RKO (cell line): ENCODE results near the gene ATP6V1A.

Experiments
- DNase-seq: peaks from one replicate; pipeline ENCODE4 v3.0.0-alpha.2; 2016; ENCODE audit warnings: low spot score

The ATP6V1A gene

DNA sequence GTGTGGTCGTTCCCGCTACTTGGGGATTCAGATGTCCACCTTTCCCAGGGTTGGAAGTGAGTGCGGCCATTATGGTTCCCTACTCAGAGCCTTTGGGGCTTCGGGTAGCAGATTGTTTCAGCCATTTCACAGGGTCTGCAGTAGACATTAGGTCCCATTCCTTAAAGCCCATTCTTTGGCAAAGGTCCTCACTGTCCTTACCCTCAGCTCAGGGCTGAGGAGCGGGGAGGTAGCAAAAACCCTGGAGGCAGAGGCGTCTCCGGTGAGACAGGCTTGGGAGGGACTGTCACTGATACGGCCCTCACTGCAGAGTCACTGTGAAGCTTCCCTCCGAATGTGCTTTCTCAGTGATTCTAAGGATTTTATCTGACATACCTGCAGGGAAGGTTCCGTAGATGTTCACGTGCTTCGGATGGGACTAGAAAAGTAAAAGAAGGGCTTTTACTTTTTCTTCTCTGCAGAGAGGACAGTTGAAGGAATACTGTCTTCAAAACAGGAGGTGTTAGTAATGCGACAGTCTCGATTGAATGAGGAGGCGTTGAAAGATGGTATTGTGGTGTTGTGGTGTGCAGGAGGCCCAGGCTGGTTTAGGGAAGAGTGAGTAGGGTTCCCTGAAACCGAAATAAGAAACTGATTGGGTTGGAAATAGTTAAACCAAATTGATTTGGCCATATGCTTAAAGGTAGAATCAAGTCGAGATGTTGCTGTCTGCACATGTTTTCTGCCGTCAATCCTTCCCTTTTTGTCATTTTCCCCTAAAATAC lies 630 bp downstream of the ATP6V1A start:
- DNase-seq: peak; percentile 56

DNA sequence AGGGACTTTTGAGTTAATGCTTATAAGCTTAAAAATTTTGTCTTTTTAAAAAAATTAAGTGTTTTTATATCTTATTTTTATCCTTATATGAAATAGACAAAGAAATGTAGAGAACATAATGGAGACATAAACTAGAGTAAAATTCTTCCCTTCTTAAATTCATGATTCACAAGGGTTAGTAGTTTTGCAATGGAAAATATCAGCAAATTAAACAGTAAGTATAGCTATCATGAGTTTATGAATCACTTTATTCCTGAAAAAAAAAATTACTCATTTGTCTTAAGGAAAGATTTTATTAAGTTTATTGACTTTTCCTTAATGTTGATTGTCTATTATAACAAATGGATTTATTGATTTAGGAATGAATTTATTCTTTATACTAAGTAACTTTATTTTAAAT lies 4.3 kb downstream of the ATP6V1A start:
- DNase-seq: no peak

DNA sequence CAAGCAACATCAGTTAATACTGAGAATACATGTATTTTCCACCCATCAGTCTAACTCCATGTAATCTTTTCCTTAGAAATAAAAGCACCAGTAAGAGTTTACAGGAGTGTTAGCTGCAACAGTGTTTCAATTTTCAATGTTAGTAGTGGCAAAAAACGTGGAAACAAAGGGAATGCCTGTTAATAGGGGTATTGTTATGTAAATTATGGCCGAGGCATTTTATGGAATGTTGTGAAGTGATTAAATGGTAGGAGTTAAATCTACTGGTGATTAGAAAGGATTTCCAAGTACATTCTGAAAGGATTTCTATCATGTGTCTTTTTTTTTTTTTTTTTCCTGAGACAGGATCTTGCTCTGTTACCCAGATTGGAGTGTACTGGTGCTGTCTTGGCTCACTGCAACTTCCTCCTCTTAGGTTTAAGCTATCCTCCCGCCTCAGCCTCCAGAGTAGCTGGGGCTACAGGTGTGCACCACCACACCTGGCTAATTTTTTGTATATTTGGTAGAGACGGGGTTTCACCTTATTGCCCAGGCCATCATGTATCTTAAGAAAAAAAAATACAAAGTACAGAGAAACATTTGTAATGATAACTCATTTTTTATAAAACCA lies 6.6 kb downstream of the ATP6V1A start:
- DNase-seq: no peak

DNA sequence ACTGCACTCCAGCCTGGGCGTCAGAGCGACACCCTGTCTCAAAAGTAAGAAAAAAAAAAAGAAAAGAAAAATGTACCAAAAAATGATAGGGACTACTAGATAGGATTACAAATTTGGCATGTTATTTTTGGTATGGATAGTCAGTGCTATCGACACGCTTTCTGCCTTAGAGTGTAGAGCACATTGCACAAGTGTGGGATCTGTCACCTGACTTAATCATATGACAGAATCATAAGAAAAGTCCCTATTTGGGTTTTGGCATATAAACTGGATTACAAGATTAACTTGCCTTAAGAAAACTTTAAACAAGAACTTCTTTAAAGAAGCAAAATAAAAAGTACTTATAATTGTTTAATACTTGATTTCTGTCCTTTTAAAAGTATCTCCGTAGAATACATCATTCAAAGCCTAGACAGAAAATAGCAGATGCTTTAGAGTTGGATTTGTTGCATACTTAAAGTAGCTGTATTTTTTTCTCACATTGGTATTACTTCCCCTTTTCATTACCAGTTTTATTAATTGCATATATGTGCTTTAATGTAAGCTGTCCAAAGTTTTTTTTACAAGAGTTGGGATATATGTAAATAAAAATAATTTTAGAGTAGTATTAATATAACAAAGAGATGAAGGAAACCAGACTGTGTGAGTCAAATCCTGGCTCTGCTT lies 7.8 kb downstream of the ATP6V1A start:
- no peak for DNase-seq

DNA sequence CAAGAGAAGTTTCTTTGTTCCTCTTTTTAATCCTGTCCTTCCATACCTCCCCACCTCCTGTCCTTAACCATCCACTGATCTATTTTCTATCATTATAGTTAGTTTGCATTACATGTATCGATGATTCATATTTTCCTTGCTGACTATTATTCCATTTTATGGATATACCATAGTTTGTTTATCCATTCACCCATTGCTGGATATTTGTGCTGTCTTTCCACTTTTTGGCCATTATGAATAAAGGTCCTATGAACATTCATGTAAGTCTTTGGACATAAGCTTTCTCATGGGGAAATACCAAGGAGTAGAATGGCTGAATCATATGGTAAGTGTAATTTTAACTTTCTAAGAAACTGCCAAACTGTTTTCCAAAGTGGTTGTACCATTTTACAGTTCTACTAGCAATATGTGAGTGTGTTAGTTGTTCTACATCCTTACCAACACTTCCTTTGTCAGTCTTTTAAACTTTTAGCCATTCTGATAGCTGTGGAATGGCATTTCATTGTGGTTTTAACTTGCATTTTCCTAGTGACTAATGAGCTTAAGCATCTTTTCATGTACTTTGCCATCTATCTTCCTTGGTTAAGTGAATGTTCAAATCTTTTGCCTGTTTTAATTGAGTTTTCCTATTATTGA lies 11.7 kb downstream of the ATP6V1A start:
- DNase-seq: peak; percentile 47

DNA sequence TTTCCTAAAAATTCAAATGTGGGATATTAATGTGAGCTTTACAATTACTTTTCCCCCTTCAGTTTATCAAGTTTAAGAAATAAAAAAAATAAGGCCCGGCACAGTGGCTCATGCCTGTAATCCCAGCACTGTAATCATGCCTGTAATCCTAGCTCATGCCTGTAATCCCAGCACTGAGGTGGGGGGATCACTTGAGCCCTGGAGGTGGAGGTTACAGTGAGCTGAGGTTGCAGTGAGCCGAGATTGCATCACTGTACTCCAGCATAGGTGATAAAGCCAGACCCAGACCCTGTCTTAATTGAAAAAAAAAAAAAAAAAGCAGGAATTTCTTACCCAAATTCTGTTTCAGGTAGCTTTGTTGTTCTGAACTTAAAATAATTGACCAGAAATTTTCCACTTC lies 17.9 kb downstream of the ATP6V1A start:
- no peak for DNase-seq

DNA sequence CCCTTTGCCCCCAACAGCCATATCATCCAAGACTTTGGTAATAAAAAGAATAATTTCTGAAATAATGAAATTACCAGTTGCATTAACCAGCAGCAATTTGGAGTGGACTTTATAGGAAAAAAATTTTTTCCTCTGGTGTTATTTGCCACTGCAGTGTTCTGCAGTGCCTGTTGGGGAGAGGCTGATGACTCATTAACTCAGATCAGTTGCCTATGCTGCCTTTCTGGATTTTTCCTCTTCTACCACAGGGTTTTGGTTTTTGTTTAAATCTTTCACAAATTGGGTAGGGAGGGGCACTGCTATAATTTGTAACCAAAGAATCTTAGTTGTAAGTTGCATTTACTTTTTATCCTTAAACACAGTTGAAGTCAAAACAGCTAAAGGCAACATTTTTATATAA lies 22.7 kb downstream of the ATP6V1A start:
- DNase-seq: peak; percentile 54

DNA sequence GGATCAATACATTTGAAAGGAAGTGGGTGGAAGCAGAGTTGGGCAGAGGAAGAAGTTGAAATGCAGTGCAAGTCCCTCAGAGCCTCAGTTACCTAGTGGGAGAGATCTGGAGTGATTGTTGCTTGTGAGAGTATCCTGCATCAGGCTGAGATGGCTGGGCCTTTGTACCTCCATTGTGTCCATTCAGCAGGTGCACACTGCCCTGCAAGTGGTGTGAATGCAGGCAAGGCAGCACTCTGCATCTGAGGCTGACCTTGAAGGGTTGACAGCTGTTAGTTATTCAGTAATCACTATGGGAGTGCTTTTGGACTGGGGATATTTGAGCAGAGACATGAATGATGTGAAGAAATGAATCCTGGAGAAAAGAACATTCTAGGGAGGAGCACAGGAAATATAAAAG lies 25.2 kb downstream of the ATP6V1A start:
- no peak for DNase-seq

DNA sequence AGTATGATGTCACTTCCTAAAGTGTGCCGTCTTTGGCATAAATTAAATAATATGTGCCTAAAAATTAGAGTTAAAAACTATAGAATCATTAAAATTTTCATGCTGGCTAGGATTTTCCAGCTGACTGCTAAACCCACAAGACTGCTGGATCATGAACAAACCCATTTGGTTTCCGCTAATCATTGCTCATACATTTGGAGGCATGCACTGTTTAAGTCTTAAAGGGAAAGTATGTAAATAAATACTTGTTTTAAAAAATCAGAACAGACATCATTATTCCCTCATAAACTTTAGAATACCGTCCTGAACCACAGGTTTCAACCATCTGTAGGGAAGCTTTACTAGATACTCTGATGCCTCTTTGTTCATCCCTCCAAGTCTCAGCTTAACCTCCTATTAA lies 26.5 kb downstream of the ATP6V1A start:
- no peak for DNase-seq

DNA sequence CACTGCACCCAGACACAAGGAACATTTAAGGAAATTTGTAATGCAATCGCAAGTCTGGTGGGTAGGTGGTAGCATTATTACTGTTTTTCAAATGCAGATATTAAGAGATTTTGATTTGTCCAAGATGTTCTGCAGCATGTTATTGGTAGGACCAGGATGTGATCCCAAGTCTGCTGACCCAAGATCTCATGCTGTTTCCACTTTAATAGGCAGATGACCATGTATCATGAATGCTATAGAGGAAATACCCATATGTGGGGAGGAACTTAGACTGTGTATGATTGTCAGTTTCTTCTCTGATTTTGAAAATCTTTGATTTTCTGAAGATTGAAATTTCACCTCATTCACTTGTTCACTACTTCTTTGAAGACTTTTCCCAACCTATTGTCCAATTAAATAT lies 28.7 kb downstream of the ATP6V1A start:
- DNase-seq: no peak

DNA sequence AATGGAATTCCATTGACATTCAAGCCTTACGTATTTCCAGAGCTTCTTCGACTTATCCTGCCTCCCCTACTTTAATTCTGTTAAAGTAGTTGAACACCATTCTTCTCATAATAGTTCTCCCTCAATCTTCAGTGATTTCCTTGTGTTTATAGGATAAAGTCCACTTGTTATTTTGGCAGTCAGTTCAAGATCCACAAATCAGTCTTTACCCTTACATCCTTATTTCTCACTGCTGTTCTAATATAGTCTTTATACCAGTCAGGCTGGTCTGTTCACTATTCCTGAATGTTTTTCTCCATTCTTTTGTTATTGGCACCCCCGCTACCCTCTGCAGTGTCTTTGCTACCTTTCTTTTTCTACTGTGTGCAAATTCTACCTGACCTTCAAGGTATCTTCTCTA lies 29.7 kb downstream of the ATP6V1A start:
- no peak for DNase-seq

DNA sequence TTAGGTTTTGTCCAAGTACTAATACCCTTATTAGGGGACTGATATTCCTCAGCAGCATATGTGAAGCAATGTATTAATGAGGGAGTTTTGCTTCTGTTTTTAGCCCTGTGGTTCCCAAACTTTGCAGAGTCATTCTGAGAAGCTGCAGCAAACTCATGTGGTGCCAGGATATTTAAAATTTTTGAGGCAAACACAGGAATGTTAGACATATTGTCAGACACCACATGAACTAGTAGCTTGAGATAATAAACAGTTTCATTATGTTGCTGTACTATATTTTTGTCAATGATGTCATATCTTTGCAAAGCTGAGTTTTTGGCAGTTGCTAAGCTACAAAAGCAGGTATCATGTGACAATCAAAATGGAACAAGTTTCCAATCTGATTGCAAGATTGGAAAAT lies 36.6 kb downstream of the ATP6V1A start:
- no peak for DNase-seq

DNA sequence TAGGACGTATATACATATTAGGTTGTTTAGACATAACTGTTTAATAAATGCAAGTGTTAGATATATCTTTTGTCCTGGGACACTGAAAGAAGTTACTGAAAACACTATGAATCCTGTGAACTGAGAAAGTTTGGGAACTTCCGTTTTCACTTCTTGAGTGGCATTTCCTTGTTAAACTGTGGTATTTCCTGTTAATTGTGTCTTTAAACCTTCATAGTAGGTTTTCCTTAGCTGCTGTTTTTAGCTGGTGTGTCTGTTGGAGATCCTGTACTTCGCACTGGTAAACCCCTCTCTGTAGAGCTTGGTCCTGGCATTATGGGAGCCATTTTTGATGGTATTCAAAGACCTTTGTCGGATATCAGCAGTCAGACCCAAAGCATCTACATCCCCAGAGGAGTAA lies 37.1 kb downstream of the ATP6V1A start:
- no peak for DNase-seq

DNA sequence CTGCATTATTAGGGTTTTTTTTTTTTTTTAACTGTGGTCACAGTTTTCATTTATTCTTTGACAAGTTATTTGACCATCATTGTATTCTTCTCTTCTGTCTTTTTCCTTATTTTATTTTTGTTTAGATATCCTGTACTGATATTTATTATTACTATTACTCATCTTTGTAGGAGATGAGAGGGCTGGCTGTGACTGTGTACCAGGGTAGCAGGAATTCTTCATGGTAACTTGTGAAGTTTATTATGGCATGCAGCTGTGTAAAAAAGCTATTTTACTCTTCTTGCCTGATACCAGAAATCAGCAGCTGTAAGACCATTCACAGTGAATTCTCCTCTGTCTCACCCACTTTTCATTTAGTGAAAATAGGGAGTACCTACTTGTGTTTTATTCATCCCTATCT lies 44.5 kb downstream of the ATP6V1A start:
- no peak for DNase-seq

DNA sequence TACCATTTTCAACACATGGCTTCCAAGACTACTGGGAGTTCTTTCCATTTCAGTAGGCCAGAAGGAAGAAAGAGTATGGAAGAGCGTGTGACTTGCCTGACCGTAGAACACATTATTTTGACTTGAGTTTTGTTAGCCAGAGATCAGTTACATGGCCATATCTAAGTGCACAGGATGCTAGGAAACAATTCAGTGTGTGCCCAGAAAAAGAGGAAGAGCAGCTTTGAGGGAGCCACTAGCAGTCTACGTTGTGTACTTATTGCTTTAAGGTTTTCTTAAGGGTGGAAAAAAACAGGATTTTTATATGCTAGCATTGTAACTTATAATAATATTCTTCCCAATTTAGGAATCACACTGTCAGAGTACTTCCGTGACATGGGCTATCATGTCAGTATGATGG lies 47.7 kb downstream of the ATP6V1A start:
- DNase-seq: no peak

DNA sequence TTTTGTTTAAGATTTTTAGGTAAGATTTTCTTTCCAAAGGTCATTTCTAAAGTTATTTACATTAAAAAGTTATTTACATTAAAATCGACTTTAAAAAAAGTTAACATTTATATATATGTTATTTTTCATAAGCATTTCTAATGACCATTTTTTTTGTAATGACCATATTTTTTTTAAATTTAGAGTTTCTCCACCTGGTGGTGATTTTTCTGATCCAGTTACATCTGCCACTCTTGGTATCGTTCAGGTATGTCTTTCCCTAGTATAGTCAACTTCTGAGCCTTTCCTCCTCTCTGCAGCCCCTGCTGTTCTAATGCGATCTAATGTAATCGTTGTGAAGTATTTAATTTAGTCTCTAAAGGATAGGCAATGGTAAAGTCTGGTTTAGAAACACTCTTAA lies 48.9 kb downstream of the ATP6V1A start:
- no peak for DNase-seq

DNA sequence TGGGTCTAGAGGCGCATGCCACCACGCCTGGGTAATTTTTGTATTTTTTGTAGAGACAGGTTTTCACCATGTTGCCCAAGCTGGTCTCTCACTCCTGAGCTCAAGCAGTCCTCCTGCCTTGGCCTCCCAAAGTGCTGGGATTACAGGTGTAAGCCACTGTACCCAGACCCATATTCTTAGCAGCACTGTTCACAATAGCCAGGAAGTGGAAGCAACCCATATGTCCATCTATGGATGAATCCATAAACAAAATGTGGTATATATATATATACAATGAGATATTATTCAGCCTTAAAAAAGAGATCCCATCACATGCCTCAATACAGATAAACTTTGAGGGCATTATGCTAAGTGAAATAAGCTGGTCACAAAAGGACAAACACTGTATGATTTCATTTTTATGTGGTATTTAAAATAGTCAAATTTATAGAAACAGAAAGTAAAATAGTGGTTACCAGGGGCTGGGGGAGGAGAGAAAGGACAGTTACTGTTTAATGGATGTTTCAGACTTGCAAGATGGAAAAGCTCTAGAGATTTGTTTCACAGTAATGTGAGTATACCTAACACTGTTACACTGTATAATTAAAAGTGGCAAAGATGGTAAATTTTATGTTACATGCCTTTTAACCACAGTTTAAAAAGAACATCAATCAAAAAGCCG lies 56.1 kb downstream of the ATP6V1A start:
- no peak for DNase-seq

DNA sequence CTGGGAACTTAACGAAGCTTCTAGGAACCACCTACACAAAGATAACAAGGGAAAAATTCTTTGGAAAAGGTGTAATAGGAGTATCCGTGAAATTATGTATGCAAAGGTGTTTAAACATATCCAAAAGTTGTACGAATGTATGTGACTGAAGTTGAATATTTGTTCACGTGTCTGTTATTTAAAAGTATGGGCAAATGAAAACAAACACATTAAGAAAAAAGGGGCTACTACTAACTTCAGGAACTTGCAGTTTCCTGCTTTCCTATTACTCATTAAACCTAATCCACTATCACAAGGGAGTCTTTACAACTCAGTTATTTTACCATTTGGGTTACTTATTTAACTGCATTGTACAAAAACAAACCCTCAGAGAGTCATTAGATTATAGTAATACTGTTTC lies 57.8 kb downstream of the ATP6V1A start:
- DNase-seq: no peak

DNA sequence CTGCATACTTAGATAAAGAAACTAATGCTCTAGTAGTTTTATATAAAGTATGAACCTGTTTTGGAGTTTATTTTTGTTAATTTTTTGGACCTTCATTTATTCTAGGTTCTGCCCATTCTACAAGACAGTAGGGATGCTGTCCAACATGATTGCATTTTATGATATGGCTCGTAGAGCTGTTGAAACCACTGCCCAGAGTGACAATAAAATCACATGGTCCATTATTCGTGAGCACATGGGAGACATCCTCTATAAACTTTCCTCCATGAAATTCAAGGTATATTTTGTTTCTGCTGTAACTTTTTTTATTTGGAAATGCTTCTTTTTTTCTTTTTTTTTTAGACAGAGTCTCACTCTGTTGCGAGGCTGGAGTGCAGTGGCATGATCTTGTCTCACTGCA lies 58.4 kb downstream of the ATP6V1A start:
- DNase-seq: no peak

DNA sequence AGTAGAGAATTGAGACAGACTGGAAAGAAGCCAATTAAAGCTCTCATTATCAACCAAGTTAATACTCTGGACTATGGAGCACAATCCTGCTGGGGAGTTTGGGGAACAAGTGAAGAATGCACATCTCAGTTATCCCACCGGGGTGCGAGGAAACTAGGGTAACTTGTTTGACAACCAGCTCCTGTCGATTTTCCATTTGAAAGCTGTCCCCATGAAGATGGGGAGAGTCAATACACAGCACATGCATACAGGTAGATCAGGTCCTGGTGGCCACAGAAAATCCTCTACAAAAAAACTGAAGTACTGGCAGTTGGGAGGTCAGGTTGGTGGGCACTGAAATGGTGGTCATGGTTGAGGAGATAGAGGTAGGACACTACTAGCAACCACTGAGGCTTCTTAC lies 66.0 kb downstream of the ATP6V1A start:
- no peak for DNase-seq

DNA sequence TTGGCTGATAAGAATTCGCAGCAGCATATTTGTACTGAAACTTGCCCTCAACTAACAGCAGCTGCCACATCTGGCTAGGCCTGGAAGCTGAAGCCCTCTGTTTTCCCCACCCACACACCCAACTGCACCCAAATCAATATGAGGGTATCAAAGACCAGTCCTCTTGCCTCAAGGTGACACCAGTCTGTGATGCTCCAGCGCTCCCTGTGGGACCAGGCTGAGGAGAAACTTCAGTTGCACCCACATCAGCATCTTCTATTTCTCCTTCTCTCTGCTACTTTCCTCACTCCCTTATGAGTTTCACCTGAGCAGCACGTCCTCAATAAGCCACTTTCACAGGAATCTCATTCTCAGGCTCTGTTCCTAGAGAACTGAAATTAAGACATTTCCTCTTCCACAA lies 73.0 kb downstream of the ATP6V1A start:
- no peak for DNase-seq

DNA sequence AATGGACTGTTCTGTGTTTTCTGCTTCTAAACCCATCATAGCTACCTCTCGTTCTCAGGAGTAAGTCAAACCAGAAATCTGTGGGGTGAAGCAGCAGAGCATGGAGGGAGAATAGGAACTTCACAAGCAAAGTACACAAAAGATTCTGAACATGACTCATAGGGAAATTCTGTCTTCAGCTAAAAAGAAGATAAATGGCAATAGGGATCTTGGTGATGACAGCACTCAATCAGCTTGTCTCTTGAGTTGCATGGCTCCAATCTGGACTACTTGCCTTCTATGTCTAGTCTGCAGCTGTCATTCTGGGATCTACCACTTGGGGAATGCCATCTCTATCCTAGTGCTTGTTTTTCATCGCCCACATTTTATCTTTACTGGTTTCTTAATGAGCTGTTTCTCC lies 78.3 kb downstream of the ATP6V1A start:
- DNase-seq: peak; percentile 30

DNA sequence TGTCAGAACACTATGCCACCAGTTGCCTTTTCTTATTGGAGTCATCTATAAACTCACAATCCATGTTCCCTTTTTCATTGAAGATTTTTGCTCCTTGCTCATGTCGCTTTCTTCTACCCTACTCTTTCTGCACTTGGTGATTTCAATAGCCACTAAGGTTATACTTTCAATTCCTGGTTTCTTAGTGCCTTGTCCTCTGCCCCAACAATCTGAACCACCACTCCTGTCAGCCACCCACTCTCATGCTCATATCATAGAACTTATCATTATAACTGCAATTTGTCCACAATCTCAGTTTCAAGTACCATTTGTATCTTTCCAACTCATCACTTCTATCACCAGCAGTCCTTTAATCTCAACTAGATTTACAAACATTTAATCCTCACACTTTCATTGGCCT lies 81.8 kb downstream of the ATP6V1A start:
- DNase-seq: no peak
